Jurkat, Clone E6-1 (cell line): ENCODE results near the gene EEF1A2.
"Not testable (repeated sequence)": the region's sequence is repeated elsewhere in the genome, so short reads cannot be mapped to it uniquely, and the experiment has no call there.

Experiments used
- DNase-seq: peaks from one replicate; pipeline ENCODE4 v3.0.0-alpha.2; 2011; ENCODE audit warnings: low read depth, low spot score
- H3K4me3 ChIP-seq: 2 replicates; pipeline ENCODE4 v1.5.1; 2011; ENCODE audit warnings: mild to moderate bottlenecking, low read length, control low read depth, moderate library complexity

EEF1A2 gene

DNA sequence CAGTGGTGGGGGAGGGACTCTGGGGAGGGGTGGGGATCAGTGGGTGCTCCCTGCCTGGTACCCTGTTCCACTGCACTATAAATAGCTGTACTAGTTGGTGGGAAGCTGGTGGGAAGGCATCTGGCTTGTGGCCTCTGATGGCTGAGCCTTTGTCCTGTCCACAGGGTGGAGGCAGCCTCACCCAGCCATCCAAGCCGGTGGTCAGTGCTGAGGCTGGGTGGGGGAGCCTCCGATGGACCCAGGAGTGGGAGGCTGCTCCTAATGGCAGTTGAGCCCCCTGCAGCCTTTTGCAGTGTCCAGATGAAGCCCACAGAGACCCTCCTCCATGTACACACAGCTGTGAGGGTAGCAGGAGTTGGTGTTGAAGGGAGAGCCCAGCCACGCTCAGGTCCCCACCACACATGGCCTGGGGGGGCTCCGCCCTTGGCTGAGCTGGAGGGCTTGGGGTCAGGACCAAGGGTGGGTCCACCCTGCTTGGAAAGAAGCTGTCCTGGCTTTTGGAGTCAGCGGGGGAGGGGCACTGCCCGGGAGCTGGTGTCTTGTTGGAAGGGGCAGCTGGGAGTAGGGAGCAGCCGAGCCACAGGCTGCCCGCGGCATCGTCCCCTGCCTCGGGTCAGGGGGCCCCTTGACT is 24.2 kb upstream of the EEF1A2 start:
- DNase-seq, result no peak
- H3K4me3 ChIP-seq, result no peak overlapping the region

DNA sequence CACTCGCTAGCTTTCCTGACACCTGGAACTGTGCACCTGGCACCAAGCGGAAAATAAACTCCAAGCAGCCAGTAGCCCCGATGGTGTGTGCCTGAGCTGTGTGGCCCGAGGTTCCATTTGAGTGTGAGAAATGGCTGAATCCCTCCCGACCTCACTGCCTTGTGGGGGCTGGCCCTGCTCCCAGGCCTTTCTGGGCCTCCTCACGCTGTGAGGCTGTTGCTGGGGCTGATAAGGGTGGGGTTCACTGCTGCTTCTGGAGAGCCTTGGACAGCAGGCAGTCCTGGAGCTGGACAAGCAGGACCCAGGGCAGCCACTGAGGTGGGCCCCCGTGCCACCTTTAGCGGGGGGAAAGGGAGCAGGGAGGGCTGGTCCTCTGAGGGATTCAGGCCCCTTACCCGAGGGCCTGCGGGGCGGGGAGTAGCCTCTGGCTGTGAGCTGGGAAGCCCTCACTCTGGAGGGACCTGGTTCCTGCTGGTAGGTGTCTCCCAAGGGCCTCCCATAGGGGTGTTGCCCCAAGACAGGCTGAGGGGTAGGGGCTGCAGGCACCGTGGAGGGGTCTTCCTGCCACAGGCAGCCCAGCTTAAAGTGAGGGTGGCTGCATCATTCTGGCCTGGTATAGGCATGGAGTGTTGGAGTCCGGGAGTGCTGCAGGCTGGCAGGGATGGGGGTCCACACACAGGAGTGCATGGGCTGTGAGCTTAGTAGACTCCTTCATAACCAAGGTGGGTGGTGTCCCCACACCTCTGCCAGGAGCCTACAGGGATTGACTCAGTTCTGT is 23.4 kb upstream of the EEF1A2 start:
- DNase-seq, result no peak
- no peak overlapping the region for H3K4me3 ChIP-seq

DNA sequence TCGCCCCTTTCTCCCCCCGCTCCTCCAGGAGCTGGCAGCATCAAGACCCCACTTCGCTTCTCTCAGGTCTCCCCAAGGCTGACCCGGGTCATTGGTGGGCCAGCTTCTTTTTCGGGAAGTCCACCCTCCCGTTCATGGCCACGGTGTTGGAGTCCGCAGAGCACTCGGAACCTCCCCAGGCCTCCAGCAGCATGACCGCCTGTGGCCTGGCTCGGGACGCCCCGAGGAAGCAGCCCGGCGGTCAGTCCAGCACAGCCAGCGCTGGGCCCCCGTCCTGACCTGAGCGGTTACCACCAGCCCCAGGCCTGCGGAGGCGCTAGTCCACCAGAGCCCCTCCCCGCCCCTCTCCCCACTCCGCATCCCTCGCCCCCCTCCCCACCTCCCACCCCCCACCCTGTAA is 22.7 kb upstream of the EEF1A2 start:
- DNase-seq, result no peak

DNA sequence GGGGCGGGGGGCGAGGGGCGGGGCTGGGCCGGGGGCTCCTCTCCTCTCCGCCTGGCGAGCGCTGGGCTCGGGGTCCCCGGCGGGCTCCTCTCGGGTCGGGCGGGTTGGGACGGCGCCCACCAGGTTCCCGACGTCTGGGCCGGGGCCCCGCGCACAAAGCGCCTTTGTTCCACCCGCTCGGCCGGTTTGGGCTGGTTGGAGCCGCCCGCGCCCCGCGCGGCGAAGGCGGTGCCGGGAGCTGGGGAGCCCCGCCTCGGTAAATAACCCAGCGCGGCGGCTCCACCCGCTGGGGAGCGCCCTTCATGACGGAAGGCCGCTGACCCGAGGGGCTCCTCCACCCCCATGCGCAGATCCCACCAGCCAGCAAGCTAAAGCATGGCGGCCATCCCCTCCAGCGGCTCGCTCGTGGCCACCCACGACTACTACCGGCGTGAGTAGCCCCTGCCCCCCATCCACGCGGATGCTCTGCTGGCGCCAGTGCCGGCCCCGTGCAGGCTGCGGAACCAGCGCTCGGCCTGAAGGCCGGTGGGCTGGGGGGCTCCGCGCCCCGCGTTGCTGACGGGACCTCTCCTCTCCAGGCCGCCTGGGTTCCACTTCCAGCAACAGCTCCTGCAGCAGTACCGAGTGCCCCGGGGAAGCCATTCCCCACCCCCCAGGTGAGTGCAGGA is 22.2 kb upstream of the EEF1A2 start:
- DNase-seq, result no peak
- H3K4me3 ChIP-seq, result peak overlapping the region; percentile 71

More for the DNA sequence above, 22.7 kb upstream of the EEF1A2 start:
- peak overlapping the region; percentile 71 for H3K4me3 ChIP-seq

DNA sequence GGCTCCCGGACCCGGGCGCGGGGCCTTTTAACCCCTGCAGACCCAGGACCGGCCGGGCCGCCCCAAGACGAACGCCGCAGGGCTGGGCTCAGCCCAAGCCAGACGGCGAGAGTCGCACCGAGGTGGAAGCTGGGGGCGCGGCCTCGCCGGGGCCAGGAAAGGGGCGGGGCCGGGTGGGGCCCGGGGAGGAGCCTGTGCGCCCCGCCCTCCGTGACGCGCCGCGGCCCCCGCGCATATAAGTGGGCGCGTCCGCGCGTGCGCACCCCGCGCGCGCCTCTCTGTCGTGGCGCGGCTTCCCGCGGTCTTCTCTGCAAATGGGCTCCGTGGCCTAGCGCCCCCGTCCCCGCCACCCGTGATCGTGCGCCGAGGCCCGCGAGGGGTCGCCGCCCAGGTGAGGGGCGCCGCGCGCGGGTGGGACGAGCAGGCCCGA is 21.6 kb upstream of the EEF1A2 start, which contains the start of gene PPDPF:
TSS of gene PPDPF (plus strand) at position 262 of the 430 bp plus-strand sequence. CDS start 544 bp downstream, outside the sequence.
- DNase-seq, result peak; percentile 53
- H3K4me3 ChIP-seq, result peak within 1 kb of the TSS; percentile 71

DNA sequence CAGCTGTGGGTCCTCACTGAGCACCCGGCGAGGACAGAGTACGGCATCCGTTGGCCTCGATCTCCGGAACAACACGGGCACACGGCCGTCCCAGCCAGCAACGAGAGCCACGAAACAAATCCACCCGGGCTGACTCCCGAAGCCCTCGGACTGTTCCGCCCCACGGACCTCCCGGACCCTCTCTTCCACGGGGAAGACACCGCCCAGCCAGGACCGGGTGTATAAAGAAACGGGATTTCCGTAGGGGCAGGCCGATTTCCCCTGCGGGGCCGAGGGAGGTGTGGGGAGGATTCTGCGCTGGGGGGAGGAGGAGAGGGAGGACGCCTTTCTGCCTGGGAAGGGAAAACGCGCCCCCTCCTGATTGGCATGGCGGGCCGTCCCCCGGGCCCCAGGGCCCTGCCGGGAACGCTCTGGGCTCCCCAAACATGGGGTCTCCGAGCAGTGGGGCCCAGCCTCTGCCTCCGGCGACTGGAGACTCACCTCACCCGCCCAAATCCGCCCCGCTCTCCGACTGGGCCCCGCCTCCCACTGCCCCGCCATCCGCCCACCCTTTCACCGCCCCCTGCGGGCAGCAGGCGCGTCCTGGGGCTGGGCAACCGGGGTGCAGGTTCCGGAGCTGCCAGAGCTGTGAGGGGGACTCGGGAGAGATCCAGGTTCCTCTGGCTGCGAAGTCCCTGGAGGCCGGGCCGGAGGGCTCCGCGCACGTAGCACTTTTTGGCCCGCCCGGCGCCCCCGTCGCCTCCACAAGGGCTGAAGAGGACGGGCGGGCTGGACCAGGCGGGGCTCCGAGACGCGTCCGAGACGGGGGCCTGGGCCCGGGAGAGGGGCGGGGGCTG is 21.0 kb upstream of the EEF1A2 start:
- H3K4me3 ChIP-seq, result peak overlapping the region; percentile 71
- no peak for DNase-seq

DNA sequence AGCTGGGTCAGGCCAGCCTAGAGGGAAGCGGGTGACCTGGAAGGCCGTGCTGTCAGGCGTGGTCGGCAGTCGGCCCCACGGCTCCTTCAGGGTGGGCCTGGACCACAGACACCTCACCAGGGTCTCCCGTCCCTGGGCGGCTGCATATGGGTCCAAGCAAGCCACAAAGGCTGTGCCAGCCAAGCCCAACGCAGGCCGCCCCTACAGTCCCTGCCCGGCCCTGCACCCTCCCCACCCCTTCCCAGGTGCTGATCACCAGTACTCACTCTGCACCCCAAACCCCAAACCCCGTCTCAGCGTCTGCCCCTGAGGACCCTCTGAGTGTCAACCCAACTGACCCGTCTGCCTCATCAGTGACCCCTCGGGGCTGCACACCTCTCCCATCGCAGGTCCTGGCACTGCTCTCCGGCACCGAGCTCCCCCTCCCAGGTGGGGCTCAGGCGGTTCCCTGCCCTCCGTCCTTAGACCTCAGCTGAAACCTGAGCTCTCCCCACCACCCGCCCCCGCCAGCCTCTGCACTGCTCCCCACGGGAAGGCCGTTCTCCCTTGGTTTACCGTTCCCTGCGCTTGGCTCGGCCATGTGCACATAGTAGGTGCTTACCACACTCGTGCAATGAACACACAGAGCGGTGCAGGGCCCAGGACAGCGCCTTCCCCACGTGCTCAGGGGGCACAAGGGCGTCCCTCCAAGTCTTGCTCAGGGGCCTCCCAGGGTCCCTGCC is 20.2 kb upstream of the EEF1A2 start:
- peak overlapping the region; percentile 71 for H3K4me3 ChIP-seq
- DNase-seq, result no peak

DNA sequence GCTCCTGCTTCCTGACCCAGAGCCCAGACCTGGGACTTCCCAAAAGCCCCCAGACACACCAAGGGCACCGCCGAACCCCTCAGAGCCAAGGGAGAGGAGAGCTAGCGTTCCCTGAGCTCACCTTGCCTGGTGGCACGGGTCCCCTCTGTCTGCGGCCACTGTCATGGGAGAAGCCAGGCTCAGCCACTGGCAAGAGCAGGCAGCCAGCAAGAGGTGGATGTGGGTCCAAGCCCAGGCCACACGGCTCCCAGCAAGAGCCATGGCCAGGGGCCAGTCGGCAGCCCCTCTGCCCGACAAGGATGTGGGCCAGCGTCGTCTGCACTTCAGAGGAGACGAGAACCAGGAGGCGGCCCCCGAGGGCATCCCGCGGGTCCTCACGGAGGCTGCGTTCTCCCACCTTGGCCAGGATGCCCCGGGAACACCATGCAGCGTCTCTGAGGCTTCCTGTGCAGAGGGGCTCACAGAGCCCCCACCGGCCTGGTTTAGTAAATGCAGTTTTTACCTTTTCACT is 19.5 kb upstream of the EEF1A2 start:
- no peak overlapping the region for H3K4me3 ChIP-seq

DNA sequence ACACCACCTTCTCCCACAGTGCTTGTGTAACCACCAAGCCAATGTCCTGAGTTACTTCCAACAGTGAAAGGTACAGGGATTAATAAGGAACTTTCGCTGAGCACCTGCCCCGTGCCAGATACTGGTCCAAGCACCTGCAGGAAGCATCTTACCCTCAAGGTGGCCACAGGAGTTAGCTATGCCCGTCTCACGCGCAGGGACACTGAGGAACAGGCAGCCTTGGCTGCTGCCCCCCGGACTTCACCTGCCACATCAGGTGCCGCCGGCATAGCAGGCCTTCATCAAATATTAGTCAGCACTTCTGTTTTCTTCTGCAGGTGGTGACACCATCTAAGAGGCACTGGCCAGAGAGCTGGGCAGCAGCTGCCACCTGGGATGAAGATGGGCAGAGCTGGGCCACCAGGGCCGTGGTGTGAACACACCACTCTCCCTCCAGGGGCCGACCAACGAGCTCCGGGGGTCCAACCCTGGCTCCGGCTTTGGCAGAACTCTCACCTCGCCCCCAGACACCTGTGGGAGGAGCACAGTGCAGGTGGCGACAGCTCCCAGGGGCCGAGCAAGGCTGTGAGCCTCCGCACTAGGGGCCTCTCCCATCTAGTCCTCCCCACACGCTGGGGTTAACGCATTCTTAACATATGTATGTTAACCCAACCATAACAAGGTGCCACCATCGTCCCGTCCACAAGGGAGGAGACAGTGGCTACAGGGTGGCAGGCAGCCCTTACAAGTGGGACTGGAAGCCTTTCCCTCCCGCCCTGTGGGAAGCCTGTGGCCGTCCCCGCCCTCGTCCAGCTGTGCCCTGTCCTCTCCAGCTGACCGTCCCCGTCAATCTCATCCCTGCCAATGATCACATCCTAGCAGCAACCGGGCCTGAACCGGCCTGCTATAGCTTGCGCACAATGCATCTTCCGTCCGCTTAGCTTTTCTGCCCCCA is 18.8 kb upstream of the EEF1A2 start:
- no peak for DNase-seq
- H3K4me3 ChIP-seq, result no peak overlapping the region

More for the DNA sequence above, 19.5 kb upstream of the EEF1A2 start:
- no peak for DNase-seq

DNA sequence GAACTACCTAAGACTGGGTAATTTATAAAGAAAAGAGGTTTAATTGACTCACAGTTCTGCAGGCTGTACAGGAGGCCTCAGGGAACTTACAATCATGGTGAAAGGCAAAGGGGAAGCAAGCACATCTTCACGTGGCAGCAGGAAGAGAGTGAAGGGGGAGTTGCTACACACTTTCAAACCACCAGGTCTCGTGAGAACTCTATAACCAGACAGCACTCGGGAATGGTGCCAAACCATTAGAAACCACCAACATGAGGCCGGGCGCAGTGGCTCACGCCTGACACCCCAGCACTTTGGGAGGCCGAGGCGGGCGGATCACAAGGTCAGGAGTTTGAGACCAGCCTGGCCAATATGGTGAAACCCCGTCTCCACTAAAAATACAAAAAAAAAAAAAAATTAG is 15.6 kb upstream of the EEF1A2 start:
- DNase-seq, result not testable (repeated sequence)

DNA sequence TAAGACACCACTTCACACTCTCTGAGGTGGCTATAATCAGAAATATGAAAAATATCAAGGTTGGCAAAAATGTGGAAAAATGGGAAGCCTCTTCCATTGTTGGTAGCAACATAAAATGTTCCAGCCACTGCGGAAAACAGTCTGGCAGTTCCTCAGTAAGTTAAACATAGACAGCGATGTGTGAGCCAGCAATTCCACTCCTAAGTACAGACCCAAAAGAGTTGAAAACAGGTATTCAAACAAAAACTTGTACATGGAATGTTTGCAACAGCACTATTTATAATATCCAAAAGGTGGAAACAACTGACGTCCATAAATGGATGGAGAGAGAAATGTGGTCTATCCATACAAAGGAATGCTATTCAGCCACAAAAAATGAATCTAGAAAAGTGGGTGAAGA is 14.3 kb upstream of the EEF1A2 start:
- no peak for DNase-seq
- H3K4me3 ChIP-seq, result no peak overlapping the region

More for the DNA sequence above, 15.6 kb upstream of the EEF1A2 start:
- not testable (repeated sequence) for H3K4me3 ChIP-seq

DNA sequence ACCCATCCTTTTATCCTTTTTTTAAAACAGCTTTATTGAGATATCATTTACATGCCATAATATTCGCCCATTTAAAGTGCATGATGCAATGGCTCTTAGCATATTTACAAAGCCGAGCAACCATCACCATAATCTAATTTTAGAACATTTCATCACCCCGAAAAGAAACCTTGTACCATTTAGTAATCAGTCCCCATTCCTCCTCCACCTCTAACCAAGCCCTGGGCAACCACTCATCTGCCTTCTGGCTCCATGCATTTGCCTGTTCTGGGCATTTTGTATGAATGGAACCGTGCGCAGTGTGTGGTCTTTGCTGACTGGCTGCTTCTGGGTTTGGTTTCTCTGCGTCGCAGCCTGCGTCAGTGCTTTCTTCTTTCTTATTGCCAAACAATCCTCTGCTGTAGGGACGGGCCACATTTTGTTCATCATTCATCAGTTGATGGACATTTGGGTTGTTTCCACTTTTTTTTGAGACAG is 10.2 kb upstream of the EEF1A2 start:
- DNase-seq, result no peak
- no peak overlapping the region for H3K4me3 ChIP-seq

DNA sequence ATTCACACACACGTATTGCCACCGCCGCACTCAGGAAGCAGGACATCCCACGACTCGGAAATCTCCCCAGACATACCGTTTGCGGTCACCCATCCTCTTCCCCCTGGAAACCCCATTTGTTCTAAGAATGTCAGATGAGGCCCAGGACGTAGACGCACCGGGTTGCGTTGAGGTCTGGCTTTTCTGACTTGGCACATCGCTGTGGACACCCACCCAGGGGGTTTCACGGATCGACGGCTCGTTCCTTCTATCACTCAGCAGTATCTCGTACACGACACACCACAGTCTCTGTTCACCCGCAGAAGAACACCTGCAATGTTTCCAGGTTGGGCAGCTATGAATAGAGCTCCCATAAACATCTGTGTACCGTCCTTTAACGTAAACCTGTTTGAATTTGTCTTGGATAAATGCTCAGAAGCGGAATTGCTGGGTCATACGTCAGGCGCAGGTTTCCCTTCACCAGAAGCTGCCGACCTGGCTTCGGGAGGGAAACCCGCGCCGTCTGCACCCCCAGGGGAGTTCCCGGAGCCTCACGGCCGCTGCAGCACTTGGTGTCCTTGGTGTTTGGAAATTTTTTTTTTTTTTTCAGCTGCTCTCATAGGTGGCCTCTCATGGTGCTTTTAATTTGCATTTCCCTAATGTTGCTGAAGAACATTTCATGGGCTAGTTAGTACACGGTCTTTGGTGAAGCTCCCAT is 9.3 kb upstream of the EEF1A2 start:
- no peak for DNase-seq
- H3K4me3 ChIP-seq, result no peak overlapping the region

DNA sequence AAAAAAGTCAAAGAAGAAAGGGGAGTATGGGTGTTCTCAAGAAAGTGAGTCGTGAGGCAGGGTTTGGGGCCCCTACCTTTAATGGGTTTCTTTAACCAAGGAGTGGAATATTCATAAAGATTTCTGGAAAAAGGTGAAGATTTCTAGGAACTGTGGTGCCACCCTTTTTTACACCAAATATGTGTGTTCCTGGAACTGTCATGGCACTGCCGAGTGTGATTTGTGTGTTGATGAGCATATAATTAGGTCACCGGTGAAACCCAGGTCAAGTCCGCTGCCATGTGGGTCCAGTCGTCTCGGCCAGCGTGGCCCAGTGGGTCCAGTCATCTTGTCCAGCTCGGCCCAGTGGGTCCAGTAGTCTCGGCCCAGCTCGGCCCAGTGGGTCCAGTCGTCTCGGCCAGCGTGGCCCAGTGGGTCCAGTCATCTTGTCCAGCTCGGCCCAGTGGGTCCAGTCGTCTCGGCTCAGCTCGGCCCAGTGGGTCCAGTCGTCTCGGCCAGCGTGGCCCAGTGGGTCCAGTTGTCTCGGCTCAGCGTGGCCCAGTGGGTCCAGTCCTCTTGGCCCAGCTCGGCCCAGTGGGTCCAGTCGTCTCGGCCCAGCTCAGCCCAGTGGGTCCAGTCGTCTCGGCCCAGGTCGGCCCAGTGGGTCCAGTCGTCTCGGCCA is 8.3 kb upstream of the EEF1A2 start:
- H3K4me3 ChIP-seq, result no peak overlapping the region
- no peak for DNase-seq

DNA sequence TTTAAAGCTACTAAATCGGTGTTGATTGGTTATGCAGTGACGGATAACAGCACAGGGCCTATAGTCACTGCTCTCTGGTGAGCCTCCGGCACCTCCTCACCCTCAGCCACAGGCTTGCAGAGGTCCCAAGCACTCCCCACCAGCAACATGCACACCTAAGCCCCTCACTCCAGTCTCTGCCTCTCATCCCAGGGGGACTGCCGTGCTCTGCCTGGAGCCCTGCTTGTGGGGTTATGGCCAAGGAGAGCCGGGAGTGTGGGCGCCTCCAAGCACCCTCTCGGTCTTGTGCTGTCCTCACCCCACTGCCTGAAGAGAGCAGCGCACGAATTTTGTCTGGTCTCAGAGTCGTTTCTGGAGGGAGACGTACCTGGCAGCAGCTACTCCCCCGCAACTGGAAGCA is 6.8 kb upstream of the EEF1A2 start:
- no peak overlapping the region for H3K4me3 ChIP-seq
- DNase-seq, result no peak

DNA sequence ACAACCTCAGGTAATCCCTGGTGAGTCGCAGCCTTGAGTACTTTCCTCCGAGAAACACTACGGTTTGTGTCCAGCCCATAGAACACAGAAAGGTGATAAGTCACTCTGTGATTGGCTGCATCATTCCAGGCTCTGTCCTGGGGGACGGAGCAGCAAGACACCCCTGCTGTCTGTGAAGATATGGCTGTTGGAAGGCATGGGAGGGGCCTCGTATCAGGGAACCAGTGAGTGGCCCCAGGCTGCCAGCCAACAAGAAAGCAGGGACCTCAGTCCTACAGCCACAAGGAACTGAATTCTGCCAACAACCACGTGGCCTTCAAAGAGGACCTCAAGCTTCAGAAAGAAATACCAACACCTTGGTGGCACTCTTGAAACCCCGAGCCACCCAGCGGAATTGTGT is 6.4 kb upstream of the EEF1A2 start:
- H3K4me3 ChIP-seq, result no peak overlapping the region
- no peak for DNase-seq
